CD4-positive, alpha-beta T cell treated with Interleukin-6 at 100 ng/mL for 8 hours (primary cell): ENCODE measurements around the gene TRIM14.
"Not testable (repeated sequence)": the region's sequence is repeated elsewhere in the genome, so short reads cannot be mapped to it uniquely, and the experiment has no call there.

Experiments used
- DNase-seq: peaks from one replicate; pipeline ENCODE4 v3.0.0-alpha.2; 2020; ENCODE audit warnings: mixed read lengths, low spot score

The TRIM14 gene

DNA sequence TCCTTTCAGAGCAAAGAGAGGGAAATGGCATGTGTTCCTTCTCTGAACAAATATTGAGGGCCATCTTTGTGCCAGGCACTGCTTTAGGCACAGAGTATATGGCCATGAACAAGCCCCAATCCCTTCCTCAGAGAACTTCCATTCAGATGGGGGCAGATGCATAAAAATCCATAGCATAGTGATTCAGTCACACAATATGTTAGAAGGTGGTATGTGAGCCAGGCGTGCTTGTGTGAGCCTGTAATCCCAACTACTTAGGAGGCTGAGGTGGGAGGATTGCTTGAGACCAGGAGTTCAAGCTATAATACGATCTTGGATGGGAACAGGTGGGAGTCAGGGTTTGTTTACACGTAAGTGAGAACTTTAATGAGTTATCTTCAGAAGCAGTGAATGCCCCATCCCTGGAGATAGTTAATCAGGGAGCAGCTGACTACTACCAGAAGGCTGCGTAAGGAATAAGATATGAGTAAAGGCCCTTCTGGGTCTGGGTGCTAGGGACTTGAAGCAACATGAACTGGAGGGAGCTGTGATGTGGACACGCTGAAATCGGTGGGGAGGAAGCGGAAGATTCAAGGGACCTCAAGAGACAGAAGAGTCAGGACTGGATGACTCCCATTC, 35.3 kb downstream of the TRIM14 start:
- DNase-seq = no peak

GRCh38 chr9:98083061-98083501, 35.9 kb downstream of the TRIM14 start:
- no peak for DNase-seq

DNA sequence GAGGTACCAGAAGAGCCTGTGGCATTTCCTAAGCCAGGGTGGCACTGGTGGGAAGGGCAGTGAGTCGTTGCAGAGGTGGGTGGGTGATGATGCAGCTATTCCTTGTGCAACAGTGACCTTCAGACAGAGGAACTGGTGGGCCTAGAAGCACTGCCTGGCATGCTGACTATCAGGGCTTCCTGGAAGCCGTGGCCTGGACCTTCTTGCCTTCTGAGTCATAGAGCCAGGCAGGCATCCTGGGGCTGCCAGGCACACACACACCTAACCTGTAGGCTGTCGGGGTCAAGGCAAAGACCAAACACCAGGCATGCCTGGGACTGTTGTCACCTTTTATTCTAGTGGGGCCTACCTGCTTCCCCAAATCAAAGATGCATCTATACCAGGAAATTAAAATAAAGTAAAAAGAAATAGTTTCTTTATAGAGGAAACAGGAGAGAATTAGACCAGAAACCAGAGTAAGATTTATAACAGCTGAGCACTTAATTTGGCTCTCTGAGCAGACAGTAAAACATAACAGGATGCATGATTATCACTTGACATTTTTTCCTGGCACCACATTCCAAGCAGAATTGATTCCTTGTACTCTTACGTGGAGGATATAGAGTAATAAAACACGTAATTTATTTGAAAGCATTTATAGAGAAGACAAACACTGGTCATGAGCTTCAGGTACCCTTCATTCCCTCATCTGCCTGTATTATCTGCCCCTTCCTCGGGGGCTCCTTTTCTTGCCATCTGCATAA, 37.4 kb downstream of the TRIM14 start:
- DNase-seq = no peak

- DNase-seq = no peak
These were observed 38.2 kb downstream of the TRIM14 start for GRCh38 chr9:98080780-98081179.

DNA sequence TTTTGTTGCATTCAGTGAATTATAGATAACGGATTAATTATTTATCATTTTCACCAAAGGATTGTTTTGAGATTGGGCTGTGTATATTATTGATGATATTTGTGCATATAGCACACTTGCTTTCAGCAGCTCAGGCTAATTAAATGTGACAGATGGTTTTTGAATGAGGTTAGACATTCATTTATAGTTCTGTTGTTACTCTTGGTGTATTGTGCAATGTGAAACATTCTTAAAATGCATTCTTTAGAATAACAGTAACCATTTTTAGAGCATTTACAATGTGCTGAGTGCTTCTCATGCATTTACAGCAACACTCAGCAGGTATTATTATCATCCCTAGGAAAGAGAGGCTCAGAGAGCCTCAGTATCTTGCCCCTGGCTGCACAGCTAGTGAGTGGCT, 38.7 kb downstream of the TRIM14 start:
- no peak for DNase-seq

DNA sequence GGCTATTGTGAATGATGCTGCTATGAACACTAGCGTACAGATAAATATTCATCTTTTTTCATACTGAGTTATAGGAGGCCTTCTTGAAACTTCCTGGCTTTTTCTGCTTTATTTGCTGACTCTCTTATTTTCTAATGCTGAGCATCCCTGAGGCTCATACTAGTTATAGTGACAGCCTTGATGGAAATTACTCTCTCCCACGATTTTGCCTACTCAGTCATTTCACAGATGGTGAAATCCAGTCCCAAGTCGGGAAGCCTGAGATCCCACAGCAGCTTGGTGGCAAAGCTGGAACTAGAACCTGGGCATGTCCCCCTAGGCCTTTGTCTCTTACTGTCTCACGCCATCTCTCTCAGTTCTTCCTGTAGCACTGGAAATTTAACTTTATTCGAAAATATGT, 40.1 kb downstream of the TRIM14 start:
- DNase-seq = no peak

DNA sequence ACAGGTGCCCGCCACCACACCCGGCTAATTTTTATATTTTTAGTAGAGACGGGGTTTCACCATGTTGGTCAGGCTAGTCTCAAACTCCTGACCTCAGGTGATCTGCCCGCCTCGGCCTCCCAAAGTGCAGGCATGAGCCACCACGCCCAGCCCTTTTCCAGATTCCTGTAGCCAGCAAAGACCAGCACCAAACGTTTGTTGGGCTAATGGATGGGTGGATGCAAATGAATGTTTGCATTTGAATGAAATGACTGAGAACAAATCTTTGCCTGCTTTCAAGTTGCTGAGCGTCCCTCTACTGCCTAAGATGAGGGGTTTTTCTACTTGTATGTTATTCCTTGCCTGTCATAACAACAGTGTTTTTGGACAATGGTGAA, 42.5 kb downstream of the TRIM14 start:
- DNase-seq = not testable (repeated sequence)

DNA sequence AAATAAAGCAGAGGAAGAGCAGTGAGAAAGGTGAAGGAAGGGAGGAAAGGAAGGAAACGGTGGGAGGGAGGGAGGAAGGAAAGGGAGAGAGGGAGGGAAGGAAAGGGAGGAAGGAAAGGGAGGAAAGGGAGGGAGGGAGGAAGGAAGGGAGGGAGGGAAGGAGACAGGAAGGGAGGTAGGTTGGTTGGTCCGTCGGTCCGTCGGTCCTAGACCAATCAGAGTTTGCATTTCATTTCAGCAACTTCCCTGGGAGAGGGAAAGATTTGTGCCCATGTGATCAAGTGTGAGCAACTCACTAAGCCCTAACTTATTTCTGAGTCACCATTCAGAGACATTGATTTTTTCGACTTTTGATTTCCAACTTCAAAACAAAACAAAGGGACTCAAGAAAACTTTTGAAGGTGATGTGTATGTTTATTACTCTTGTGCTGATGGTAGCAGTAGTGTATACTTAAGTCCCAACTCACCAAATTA, 43.7 kb downstream of the TRIM14 start:
- DNase-seq = peak; percentile 33

GRCh38 chr9:98074115-98074990, 44.7 kb downstream of the TRIM14 start:
- DNase-seq = peak; percentile 71

- no peak for DNase-seq
These were observed 47.3 kb downstream of the TRIM14 start for GRCh38 chr9:98071737-98072136.

DNA sequence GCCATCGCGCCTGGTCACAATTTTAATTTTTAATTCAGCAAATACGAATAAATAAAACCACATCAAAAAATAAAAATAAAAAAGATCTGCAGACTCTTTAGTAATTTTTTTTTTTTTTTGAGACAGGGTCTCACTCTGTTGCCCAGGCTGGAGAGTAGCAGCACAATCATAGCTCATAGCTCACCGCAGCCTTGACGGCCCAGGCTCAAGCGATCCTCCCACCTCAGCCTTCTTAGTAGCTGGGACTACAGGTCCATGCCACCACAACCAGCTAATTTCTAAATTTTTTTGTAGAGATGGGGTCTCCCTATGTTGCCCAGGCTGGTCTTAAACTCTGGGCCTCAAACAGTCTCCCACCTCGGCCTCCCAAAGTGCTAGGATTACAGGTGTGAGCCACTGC, 48.3 kb downstream of the TRIM14 start:
- DNase-seq = no peak

DNA sequence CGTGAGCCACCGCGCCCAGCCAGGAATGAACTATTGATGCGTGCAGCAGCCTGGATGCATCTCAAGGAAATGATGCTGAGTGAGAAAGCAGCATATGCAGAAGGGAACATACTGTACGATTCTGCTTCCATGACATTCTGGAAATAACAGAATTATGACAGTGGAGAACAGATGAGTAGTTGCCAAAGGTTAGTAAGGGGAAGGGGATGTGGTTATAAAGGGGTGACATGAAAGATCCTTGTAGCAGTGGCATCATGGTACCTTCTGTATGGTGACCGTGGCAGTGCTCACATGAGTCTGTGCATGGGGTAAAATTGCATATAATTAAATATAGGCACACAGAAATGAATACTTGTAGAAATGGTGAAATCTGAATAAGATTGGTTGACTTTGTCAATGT, 49.5 kb downstream of the TRIM14 start:
- DNase-seq = no peak

GRCh38 chr9:98067184-98067583, 51.8 kb downstream of the TRIM14 start:
- DNase-seq = no peak

DNA sequence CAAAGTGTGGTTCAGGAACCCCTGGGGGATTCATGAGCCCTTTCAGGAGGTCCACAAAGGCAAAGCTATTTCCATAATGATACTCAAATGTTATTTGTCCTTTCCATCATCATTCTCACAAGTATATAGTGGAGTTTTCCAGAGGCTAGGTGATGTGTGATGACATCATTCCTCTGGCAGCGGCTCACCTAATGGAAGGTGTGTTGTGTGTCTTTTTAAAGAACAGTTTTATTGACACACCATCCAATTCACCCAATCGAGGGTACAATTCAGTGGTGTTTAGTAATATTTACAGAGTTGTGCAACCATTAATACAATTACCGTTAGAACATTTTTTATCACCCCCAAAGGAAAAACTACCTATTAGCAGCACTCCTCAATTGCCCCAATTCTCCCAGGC, 52.8 kb downstream of the TRIM14 start:
- DNase-seq = no peak

- DNase-seq = no peak
These were observed 54.2 kb downstream of the TRIM14 start for GRCh38 chr9:98064623-98065392.

- no peak for DNase-seq
These were observed 56.9 kb downstream of the TRIM14 start for GRCh38 chr9:98062161-98062560.

DNA sequence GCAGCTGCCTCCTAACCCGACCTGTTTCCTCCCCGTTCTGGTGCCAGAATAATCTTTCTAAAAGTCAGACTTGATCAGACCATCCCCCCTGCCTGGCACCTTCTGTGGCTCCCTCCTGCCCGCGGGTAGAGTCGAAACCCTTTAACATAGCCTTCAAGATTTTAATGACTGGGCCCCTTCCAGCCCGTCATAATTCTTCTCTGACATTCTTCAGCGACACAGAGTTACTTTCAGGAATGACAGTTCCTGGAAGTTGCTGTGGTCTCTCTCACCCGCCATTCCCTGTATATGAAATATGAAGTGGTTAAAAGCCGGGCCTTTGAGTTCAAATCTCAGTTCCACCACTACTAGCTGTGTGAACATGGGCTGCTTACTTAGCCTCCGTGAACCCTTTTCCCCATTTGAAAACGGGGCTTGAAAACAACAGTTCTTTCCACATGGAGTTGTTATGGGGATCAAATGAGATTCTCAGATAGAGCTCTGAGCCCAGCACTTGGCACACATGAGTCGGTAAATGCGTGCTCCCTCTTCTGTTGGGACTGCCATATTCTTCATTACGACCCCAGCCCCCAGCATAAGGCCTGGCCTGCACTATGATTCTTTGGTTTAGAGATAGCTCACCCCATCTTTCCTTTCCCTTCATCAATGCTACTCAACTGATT, 61.8 kb downstream of the TRIM14 start:
- DNase-seq = no peak

GRCh38 chr9:98056269-98057137, 62.5 kb downstream of the TRIM14 start, which contains the start of gene NANS:
Gene NANS (plus strand): TSS chr9:98056732. CDS start chr9:98056809, 77 bp downstream.
- DNase-seq = peak; percentile 91

- no peak for DNase-seq
These were observed 64.6 kb downstream of the TRIM14 start for GRCh38 chr9:98054376-98054951.

GRCh38 chr9:98050351-98050750, 68.7 kb downstream of the TRIM14 start:
- DNase-seq = no peak
